ENCODE data around the gene ZSCAN25.

The ZSCAN25 gene

GRCh38 chr7:99588868-99589267 is 27.9 kb upstream of the ZSCAN25 start:
- no peak for DNase-seq (ENCODE audit: low spot score)
- TF ChIP-seq CTCF (IDR thresholded peaks at IDR 0.05; ENCODE audit: extremely low read depth, missing control alignments) = no peak

GRCh38 chr7:99594948-99595745 is 21.6 kb upstream of the ZSCAN25 start:
- no peak for TF ChIP-seq CTCF (IDR thresholded peaks at IDR 0.05; ENCODE audit: extremely low read depth, missing control alignments)
- no peak for DNase-seq (ENCODE audit: low spot score)

- no peak for TF ChIP-seq CTCF (IDR thresholded peaks at IDR 0.05; ENCODE audit: extremely low read depth, missing control alignments)
- DNase-seq (ENCODE audit: low spot score) = no peak
These were observed 20.3 kb upstream of the ZSCAN25 start for GRCh38 chr7:99596408-99596955.

- no peak for TF ChIP-seq CTCF (IDR thresholded peaks at IDR 0.05; ENCODE audit: extremely low read depth, missing control alignments)
- no peak for DNase-seq (ENCODE audit: low spot score)
These were observed 18.8 kb upstream of the ZSCAN25 start, which contains the start of gene TMEM225B for GRCh38 chr7:99597762-99598501. TSS of gene TMEM225B (plus strand) at chr7:99598267. CDS start at chr7:99604389, 6,122 bp downstream.

GRCh38 chr7:99599836-99600235 is 16.9 kb upstream of the ZSCAN25 start:
- TF ChIP-seq CTCF (IDR thresholded peaks at IDR 0.05; ENCODE audit: extremely low read depth, missing control alignments) = no peak
- DNase-seq (ENCODE audit: low spot score) = no peak

GRCh38 chr7:99601656-99602310 is 15.0 kb upstream of the ZSCAN25 start:
- no peak for TF ChIP-seq CTCF (IDR thresholded peaks at IDR 0.05; ENCODE audit: extremely low read depth, missing control alignments)
- peak; percentile 10 for DNase-seq (ENCODE audit: low spot score)
